D721Med (cell line): ENCODE measurements around the gene PAM.

Experiments used
- DNase-seq: peaks from one replicate; pipeline ENCODE4 v3.0.0; 2011; ENCODE audit warnings: low spot score; ENCODE audit not compliant: insufficient read length
- FAIRE-seq: peaks from 2 replicates; lab custom pipeline; 2011; peaks lifted over from hg19 to GRCh38; lab: Jason Lieb, UNC
- TF ChIP-seq, protein P1 (sequence below): IDR thresholded peaks from 2 replicates; pipeline ENCODE4 v1.5.1; 2012; ENCODE audit warnings: mild to moderate bottlenecking, control low read depth; ENCODE audit not compliant: insufficient read depth; ENCODE audit errors: missing control alignments

The PAM gene

DNA sequence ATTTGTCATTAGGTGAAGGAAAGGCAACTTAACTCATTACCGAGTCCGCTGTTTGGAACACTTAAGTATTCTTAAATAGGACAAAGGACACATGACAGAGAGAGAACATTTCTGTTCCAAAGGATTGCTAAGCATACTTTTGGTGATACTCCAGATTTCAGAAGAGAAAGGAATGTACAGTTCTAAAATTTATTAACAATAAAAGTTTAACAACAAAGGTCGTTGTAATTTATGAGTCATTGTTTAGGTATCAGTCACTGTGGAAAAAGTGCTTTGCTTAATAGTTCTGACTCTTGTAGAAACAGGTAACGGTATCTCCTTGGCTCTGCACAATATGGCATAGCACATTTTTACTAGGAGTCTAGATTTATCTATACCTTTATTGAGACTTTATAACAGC is 36.3 kb upstream of the PAM start:
- TF ChIP-seq, protein P1, sequence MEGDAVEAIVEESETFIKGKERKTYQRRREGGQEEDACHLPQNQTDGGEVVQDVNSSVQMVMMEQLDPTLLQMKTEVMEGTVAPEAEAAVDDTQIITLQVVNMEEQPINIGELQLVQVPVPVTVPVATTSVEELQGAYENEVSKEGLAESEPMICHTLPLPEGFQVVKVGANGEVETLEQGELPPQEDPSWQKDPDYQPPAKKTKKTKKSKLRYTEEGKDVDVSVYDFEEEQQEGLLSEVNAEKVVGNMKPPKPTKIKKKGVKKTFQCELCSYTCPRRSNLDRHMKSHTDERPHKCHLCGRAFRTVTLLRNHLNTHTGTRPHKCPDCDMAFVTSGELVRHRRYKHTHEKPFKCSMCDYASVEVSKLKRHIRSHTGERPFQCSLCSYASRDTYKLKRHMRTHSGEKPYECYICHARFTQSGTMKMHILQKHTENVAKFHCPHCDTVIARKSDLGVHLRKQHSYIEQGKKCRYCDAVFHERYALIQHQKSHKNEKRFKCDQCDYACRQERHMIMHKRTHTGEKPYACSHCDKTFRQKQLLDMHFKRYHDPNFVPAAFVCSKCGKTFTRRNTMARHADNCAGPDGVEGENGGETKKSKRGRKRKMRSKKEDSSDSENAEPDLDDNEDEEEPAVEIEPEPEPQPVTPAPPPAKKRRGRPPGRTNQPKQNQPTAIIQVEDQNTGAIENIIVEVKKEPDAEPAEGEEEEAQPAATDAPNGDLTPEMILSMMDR = no peak
- no peak for DNase-seq
- no peak for FAIRE-seq

DNA sequence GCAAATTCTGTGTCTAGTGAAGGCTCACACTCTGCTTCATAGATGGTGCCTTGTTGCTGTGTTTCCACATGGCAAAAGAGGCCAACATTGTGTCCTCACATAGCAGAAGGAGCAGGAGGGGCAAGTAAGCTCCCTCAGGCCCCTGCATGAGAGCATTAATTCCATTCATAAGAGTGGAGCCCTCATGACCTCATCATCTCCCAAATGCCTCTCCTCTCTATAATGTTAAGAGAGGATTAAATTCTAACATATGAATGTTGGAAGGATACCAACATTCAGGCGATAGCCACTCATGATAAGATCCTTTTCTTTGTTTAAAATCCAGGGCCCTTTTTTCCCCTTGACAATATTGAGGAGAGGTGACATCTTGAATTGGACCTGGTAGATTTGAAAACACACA is 35.2 kb upstream of the PAM start:
- TF ChIP-seq, protein P1 = no peak
- no peak for DNase-seq
- no peak for FAIRE-seq

DNA sequence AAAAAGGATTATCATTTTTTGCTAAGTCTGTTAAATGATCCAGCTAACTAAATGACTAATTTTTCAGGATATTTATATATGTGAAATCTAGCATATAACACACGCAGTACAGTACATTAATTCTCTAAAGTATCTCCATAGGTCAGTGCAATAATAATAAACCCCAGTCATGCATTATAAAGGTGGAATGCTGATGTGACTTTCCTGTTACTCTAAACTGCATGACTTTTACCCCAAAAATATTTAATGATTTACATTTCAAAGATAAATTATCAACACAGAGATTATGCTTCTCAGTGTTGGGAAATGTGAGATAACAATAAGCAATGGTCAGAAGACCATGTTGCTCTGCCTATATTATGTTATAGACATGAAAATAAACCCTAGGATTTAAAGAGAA is 34.1 kb upstream of the PAM start:
- no peak for DNase-seq
- TF ChIP-seq, protein P1 = no peak
- FAIRE-seq = no peak

DNA sequence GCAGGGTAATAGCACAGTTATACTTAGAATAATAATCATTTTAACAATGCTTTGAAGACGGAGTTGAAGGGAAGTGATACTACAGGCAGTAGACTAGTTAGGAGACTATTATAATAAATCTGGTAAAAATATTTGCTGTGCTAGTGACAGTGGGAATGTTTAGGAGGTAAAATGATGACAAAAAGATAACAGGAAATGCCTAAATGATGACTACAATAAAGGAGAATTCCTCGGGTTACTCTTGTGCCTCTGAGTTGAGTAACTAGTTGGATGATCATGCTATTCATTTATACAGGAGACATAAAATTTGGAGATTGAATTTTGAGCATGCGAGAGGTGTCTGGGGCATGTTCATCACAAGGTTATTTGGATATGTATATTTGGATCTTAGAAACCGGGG is 32.2 kb upstream of the PAM start:
- DNase-seq (no peak), FAIRE-seq (no peak)
- TF ChIP-seq, protein P1 = no peak

DNA sequence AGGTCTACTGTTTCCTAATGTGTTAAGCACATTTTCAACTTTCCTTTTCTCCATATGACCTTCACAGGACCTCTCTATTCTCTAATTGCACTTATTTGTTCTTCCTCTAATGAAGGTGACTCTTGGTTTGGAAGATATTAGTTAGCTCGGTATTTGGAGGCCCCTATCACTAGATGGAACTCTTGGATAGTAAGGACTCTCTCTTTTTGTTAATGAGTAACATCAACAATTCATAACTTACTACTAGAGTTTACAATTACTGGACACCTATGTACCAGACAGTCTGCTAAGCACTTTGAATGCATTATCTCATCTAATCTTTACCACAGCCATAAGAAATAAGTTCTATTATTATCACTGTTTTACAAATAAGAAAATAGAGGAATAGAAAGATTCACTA is 23.4 kb upstream of the PAM start:
- TF ChIP-seq, protein P1 = no peak
- no peak for FAIRE-seq
- no peak for DNase-seq

DNA sequence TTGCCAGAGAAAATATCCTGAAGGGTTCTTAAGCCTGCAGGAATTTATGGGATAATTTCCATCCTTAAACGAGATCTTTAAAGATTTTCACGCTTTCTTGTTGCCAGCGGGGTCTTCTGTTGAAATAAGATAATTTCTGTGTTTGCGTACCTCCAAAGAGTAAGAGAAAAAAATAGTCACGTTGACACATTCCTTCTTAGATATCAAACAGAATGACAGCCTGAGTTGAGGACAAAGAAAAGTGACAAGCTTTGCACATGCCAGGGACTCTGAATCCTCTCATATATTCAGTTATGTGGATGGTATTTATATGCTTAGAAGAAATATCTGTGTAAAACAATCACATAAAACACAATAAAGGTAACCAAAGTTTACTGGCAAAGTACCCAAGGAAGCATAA is 21.6 kb upstream of the PAM start:
- FAIRE-seq = no peak

DNA sequence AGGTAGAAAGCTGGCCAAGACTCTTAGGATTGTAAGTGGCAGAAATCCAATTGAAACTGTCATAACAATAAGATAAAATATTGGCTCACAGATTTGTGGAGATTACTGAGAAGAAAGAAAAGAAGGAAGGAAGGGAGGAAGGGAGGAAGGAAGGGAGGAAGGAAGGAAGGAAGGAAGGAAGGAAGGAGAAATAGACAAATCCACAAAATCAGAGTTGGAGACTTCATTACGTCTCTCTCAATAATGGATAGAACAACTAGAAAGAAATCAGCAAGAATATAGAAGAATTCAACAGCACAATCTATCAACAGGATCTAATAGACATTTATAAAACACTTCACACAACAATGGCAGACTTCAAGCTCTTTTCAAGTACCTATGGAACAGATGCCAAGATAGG is 17.9 kb upstream of the PAM start:
- DNase-seq (no peak), FAIRE-seq (peak; percentile 35)
- TF ChIP-seq, protein P1 = no peak

More for the DNA sequence above, 21.6 kb upstream of the PAM start:
- no peak for DNase-seq
- TF ChIP-seq, protein P1 = no peak
